GM21786 (cell line): ENCODE results near the gene GPC3.

Source experiments
- ATAC-seq: cut with Tn5 transposase; IDR thresholded peaks from one replicate; pipeline ENCODE4 v1.9.1; 2021; ENCODE audit not compliant: unreplicated experiment

GPC3 gene

DNA sequence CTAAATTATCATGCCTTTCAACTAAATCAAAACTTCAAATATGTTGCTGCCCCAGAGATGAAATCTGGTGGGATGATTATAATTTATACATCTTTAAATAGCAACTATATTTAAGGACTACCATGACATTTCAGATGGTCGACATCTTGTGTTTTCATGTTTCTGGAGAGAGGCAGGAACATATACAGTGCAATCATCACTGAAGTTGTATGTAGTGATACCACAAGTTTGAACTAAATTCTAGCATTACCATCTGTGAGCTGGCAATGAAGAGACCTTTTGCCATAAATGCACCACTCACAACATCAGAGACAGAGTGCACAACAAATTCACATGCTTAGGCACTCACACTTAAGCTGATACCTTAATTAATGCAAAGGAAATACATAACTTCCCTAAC lies 373.7 kb downstream of the GPC3 start:
- no peak for ATAC-seq

DNA sequence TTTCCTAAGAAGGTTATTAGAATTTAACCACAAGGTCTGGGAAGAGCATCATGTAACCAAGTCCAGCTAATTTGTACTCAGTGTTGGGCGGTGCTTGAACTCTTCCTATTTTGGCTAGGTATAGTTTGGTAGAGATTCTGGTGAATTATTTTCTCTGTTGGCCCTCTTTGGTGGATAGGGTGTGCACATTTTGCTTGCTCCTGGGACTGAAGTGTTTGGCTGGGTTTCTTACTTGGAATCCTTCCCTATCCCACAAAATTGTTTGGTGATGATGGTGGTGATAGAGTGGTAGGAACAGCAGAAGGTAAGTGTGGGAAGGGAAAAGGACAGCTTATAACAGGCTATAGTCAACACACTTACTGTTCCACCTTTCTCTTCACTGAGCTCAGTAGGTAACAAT lies 375.3 kb downstream of the GPC3 start:
- no peak for ATAC-seq

DNA sequence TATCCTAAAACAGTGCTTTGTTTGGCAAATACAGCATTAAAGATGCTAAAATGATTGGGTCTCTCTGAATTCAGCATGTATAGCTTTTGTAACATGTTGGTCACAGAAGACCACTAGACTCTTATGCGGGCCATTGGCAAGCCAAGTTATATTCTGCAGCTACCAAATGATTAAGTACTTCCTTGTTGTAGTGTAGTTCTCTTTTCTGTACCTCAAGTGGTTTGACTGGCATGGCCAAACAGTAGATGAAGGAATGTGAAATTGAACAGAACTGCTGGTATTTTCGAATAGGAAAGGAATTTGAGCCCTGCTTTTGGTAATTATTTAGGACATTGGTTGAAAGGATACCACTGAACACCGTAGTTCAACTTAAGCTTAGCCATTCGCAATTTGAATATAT lies 376.2 kb downstream of the GPC3 start:
- ATAC-seq, result no peak

DNA sequence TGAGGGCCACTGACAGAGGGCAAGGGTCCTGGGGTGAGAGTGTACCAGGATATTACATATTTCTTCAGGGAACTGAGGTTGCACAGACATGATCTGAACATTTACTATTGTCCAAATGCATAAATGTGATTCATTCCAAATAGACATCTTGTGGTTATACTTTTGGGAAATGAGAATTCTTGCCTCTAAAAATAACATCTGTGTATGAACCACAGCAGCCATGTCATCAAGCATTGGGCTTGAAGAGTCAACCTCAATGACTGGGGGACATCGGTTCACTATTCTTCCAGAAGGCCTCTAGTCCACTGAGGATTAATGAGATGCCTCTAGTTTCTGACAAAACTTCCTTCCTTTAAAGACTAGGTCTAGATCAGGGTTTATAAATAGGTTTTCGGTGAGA lies 377.0 kb downstream of the GPC3 start:
- ATAC-seq, result no peak

DNA sequence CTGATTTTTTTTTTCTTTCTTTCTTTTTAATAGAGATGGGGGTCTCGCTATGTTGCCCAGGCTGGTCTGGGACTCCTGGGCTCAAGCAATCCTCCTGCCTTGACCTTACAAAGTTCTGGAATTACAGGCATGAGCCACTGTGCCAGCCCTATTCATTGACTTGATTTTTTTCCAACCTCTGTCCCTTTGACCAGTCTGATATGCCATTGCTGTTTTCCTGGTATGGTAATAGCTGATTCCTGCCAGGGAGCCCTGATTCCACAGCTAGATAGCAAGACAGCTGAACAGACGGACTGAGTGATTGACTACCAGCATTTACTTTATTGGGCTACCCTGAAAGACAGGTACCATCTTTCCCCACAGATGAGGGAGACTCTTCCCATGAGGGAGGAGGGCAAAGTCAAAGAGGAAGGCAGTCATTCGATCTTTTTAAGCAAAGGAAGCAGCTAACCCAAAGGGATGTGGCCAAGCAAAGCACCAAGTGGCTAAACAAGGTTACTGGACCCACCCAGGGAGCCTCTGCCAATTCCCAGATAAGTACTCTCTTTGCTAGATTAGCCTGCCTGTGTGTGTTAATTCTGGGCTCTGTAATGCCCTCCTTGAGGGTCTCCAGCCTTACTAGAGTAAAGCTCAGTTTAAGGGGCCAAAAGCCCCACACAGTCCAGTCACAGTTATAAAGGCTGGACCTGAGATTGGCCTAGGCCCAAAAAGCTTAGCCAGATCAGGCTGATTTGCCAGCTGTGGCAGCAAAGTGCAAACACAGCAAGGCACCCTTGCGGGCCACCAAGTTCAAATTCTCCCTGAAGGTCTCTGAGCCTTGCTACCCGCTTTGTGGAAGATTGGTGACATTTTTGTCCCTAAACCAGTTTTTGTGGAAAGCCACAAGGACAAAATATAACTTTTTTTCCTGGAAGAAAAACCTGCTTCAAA lies 377.7 kb downstream of the GPC3 start:
- no peak for ATAC-seq

DNA sequence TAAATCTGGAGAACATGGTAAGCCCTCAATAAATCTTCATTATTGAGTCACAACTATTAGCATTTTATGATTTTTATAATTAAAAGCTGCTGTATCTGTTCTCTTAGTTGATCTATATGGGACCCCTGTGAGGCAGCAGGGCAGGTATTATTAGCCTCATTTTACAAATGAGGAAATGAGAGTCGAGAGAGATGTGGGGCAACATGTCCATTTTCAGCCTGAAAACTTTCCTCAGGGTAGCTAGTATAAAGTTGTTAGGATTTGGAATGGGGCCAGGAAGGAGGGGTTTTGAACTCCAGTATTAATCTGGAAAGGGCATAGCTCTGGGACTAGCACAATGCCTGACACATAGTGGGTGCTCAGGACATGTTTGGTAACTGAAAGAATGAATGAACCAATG lies 378.4 kb downstream of the GPC3 start:
- ATAC-seq, result peak; percentile 60

DNA sequence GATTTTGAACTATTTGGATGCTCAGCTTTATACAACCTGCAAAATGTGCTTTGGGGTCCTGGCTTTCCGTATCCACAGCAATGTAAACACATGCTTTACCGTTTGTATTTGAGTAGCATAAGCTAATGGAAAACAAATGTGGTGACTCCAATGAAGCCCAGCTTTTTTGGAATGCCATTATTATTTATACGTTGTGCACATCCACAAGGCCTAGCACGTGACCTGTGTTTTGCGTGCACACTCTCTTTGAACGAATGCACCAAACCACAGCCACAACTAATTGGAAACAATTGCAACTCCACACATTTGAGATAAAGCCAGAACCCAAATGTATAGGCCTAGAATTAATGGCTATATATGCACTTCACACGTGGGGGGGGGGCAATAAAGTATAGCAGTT lies 380.6 kb downstream of the GPC3 start:
- ATAC-seq, result no peak

DNA sequence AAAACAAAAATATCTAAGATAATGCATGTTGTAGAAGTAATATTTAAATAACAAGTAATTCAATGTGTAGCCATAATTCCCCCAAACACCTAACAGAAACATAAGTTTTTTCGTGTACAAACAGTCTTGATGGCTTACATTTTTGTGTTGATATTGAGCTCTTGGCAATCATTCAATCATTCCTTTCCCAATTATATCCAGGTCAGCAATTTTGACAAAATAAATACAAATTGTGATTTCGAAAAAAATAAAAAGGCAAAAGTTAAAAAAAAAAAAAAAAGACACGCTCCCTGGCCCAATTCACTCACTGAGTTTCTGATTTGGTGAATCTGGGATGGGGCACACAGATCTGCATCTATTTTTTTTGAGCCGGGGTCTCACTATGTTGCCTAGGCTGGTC lies 382.5 kb downstream of the GPC3 start:
- no peak for ATAC-seq

DNA sequence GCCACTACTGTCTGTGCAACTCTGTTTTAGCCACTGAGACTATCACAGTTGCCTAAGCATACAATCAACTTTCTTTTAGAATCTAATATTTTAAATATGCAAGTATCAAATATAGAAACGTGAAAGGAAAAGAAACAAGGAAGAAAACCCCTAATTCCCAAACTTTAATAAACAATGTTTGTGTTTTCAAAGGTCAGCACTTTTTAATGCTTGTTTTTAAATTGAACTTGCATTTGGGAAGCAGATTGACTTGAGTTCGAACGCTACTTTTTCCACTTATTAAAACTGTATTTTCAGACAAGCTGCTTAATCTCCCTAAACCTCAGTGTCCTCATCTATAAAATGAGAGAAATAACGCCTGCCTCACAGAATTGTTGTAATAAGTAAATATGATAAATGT lies 384.3 kb downstream of the GPC3 start:
- no peak for ATAC-seq

DNA sequence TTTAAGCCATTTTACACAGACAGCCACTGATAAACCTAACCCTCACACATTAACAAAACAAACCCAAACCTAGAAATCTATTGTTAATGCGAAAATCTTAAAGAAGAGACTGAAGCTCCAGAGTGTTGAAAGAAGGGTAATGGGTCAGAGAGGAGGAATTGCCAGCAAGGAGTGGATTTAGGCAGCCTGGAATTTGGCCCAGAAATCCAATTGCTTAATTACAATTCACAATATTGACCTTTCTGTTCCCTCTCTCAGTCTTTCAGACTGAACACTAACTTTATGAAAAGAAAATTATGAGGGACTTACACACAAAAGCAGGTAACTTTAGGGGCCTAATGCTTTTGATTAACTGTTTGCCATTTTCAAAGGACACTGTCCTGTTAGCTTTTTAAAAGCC lies 384.9 kb downstream of the GPC3 start:
- no peak for ATAC-seq

DNA sequence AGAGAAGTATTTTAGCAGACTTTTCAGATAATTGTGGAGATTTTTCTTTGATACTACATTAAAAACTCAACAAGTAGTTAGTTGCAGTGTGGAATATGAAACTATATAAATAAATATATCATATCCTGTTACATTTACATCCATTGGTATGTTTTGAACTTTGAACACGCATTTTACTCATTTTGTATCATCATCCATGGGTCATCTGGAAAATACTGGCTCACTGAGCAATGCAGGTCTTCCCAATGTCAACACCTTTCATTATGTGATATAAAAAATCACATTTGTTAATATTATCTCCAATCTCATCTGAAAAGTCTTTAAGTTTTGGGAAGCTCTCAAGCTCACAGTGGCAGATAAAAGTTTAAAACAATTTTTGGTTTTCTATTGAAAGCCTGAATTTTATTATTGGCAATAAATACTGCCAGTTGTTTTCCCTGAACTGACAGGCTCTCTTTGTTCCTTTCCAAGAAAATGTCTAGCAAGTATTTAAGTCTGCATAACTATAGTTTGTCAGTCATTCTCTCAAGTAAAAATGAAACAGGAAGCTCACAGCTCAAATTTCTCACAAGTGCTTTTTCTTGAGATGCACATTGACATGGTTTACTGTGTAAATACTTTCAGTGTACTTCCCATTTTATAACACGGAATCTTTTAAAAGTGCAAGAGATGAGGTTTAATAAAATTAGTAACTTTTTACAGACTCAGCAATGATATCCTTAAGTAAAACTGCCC lies 386.6 kb downstream of the GPC3 start:
- no peak for ATAC-seq

DNA sequence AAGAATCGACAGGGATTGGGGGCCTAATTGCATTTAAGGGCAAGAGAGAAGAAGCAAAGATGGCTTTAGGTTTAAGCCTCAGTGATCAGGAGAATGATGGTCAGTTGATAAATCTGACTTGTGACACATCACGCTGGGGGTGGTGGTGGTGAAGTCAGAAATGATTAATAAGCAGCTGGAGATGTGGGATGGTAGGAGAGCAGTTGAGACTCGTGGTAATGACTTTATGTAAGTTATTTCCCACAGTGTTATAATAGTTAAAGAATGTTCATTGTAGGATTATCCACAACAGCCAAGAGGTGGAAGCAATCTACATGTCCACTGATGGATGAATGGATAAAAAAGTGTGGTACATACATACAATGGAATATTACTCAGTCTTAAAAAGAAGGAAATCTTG lies 391.2 kb downstream of the GPC3 start:
- no peak for ATAC-seq

DNA sequence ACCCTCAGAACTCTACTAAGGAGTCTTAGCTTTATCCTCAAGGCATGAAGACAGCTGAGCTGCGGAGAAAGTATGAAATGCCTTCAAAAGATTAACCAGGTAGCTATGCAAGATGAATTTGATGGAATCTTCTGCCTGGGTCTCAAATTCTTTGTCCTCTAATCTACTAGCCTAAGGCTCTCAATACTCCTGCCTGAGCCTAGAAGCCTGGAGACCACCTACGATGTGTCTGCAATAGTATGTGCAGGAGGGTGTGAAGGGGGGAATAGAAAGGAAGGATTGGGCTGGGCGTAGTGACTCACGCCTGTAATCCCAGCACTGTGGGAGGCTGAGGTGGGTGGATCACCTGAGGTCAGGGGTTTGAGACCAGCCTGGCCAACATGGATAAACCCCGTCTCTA lies 391.9 kb downstream of the GPC3 start:
- no peak for ATAC-seq

DNA sequence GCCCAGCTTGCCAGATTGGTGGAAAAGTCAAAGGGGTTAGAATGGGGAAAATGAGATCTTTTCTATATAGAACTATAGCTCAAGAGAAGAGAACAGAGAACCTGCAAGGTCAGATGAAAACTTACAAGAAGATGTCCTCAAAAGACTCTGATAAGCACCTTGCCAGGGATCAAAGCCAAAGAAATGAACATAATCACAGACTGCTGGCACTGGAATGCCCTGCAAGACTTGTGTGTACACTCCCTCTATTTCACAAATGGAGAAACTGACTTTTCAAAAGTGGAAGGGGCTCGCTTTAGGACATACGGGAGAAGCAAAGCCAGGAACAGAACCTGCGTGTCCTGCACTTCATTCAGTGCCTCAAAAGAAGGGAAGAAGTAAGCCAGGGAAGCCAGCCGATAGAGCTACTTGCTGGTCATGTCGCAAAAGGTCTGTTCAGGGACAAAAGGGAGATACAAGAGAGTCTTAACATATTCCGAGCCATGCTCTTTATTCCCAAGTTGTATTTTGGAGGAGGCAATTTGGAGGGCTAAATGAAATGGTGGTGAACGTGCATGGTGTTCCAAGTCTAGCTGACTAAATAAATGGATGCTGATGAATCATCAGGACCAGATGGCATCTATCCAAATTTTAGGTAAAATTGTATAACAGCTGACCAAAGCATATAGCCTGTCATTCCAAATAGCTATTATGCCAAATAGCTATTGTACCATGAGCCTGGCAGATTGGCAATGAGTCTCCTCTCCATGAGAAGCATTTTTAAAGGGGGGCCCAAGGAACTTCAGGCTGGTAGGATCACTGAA lies 394.5 kb downstream of the GPC3 start:
- no peak for ATAC-seq

DNA sequence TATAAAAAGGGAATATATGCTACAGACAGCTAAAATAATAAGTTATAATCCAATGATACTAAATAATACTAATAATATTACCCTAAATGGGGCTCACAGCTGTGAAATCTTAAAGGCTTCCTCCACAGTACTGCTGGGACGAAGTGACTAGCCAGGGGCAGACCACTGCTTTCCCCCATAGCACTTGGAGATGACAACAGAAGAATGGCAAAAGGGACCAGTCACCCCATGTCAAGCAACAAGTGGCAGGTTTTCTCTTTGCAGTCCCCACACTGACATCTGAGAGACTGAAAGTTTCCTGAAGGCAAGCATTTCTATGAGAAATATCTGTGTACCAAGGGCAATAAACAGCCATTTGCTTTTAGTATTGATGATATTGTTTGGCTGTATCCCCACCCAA lies 396.6 kb downstream of the GPC3 start:
- ATAC-seq, result no peak

DNA sequence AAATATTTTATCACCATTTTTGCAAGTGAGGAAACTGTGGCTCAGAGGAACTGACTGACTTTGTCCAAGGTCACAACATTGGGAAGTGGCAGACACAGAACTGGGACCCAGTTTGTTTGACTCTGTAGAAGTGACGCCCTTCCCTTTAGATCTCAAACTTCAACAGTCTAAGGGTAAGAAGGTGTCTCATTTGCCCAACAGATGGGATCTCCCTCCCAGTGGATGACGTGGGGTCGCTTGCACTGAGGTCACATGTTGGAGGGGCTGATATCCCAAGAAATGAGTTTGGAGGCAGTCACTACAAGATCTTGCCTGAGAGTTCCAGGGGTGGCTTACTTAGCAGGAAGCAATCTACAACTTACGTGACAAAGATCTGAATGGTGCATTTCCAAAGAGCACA lies 397.6 kb downstream of the GPC3 start:
- ATAC-seq, result no peak

DNA sequence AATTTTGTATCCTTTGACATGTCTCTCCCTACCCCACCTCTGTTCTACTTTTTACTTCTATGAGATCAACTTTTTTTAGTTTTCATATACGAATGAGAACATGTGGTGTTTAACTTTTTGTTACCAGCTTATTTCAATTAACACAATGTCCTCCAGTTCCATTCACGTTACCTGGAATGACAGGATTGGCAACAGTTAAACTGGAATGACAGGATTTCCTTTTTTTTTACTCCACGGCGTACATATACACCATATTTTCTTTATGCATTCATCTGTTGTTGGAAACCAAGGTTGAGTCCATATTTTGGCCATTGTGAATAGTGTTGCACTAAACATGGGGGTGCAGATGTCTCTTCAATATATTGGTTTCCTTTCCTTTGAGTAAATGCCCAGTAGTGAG lies 398.3 kb downstream of the GPC3 start:
- no peak for ATAC-seq

DNA sequence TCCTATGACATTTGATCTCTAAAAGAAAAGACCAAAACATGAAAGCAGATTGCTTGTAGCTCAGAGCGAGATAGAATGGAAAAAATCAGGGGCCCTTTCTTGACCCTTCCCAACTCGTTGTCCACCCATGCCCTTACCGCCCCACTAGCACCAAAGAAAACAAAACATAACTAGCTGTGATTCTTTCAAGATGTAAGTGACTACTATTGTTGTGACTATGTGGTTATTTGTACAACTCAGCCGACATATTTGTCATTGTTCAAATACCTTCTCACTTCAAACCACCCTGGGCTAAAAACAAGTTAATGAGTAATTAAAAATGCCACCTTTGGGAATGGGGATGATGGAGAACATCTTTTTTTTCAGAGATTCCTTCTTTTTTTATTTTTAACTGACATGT lies 399.0 kb downstream of the GPC3 start:
- ATAC-seq, result no peak

DNA sequence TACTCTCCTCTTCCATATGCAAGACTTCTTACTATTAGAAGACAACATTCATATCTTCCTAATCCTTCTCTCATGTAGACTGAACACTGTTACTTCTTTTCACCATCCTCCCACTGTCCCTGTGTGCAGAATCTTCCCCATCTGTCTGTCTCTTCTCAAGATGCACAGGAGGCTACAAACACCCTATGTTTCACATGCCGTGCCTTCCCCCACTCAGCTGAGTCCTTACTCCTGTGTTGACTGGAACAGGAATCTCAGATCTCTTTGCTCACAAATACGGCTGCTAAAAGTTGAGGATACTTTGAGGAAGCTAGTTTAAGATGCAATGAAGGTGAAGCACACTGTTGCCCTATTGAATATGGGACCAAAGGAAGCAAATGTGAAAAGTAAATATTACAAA lies 401.6 kb downstream of the GPC3 start:
- ATAC-seq, result no peak

DNA sequence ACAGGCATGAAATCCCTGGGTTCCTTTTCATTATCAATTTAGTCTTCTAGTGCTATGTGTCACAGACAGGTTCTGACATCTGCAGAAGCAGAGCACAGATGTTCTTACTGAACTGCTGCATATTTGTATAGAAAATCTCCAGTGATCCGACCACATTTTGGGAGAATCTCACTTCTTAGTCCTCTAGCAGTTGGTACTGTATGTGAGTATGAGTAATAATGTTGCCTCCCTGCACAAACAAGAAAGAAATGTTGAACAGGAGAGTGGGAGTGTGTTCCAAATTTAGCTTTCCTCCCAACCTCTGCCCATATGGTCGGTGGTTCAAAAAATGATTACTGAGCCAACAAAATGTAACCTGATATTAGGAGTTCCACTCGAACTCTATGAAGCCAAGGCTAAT lies 404.8 kb downstream of the GPC3 start:
- no peak for ATAC-seq

DNA sequence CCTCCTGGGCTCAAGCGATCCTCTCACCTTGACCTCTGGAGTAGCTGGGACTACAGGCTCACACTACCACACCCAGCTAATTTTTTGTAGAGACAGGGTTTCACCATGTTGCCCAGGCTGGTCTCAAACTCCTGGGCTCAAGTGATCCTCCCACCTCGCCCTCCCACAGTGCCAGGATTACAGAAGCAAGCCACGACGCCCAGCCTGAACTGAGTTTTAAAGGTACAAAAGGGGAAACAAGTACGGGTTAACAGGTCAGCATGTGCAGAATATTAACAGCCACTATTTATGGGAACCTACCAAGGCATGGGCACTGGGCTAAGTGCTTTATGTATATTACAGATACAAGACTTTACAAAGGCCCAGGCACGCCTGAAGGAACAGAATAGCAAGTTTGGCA lies 405.8 kb downstream of the GPC3 start:
- no peak for ATAC-seq

DNA sequence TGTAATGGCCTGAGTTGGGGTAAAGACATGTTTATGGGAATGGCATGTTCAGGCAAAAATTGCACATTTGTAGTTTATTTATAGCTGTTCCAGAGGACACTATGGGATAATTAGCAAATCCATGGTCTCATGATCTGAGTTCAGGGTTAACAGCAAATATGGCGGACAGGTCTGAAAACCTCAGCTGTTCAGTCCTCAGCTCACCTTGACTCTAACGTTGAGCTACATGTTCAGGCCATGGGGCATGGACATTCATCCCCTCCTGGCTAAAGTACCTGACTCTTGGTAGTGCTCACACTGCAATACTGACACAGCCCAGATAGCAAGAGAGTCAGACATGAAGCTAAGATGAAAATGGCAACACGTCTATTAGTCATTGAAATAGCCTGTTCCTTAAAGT lies 408.5 kb downstream of the GPC3 start:
- no peak for ATAC-seq
